ENCODE results near the gene RCE1.

The RCE1 gene

GRCh38 chr11:66885950-66886440, 42.8 kb downstream of the RCE1 start:
- no peak overlapping the region for H3K27ac ChIP-seq (ENCODE audit: low read length)
- no peak overlapping the region for H3K9ac ChIP-seq (ENCODE audit: low read length)
- no peaks in the 10 kb centered on the region for H3K36me3 ChIP-seq (ENCODE audit: control insufficient read depth, low read depth, low read length)
- no peaks in the 10 kb centered on the region for H3K9me3 ChIP-seq (ENCODE audit: control insufficient read depth, low read depth, low read length)
- H3K4me3 ChIP-seq (ENCODE audit: low read length): no peak overlapping the region
- peaks cover 8% of the 10 kb centered on the region for H3K4me1 ChIP-seq (ENCODE audit: control insufficient read depth, low read depth, low read length)
- no peaks in the 10 kb centered on the region for H3K27me3 ChIP-seq (ENCODE audit: control insufficient read depth, insufficient read depth, low read length)

GRCh38 chr11:66886671-66887221, 43.5 kb downstream of the RCE1 start:
- H3K4me1 ChIP-seq (ENCODE audit: control insufficient read depth, low read depth, low read length): peaks cover 7% of the 10 kb centered on the region
- no peaks in the 10 kb centered on the region for H3K27me3 ChIP-seq (ENCODE audit: control insufficient read depth, insufficient read depth, low read length)
- H3K36me3 ChIP-seq (ENCODE audit: control insufficient read depth, low read depth, low read length): no peaks in the 10 kb centered on the region
- H3K9ac ChIP-seq (ENCODE audit: low read length): no peak overlapping the region
- H3K9me3 ChIP-seq (ENCODE audit: control insufficient read depth, low read depth, low read length): no peaks in the 10 kb centered on the region
- no peak overlapping the region for H3K4me3 ChIP-seq (ENCODE audit: low read length)
- no peak overlapping the region for H3K27ac ChIP-seq (ENCODE audit: low read length)

- Histone ChIP-seq H3K9ac (ENCODE audit: low read length) (no peak overlapping the region), H3K4me3 (ENCODE audit: low read length) (no peak overlapping the region), H3K9me3 (ENCODE audit: control insufficient read depth, low read depth, low read length) (no peaks in the 10 kb centered on the region), H3K4me1 (ENCODE audit: control insufficient read depth, low read depth, low read length) (peaks cover 7% of the 10 kb centered on the region), H3K27ac (ENCODE audit: low read length) (no peak overlapping the region), H3K27me3 (ENCODE audit: control insufficient read depth, insufficient read depth, low read length) (no peaks in the 10 kb centered on the region), H3K36me3 (ENCODE audit: control insufficient read depth, low read depth, low read length) (no peaks in the 10 kb centered on the region)
Observed at GRCh38 chr11:66887526-66887925, 44.3 kb downstream of the RCE1 start.

GRCh38 chr11:66888282-66888681, 45.0 kb downstream of the RCE1 start:
- Histone ChIP-seq H3K27ac (ENCODE audit: low read length) (no peak overlapping the region), H3K4me3 (ENCODE audit: low read length) (no peak overlapping the region), H3K36me3 (ENCODE audit: control insufficient read depth, low read depth, low read length) (no peaks in the 10 kb centered on the region), H3K4me1 (ENCODE audit: control insufficient read depth, low read depth, low read length) (peaks cover 13% of the 10 kb centered on the region), H3K9ac (ENCODE audit: low read length) (no peak overlapping the region), H3K9me3 (ENCODE audit: control insufficient read depth, low read depth, low read length) (no peaks in the 10 kb centered on the region), H3K27me3 (ENCODE audit: control insufficient read depth, insufficient read depth, low read length) (no peaks in the 10 kb centered on the region)

- H3K4me1 ChIP-seq (ENCODE audit: control insufficient read depth, low read depth, low read length): peaks cover 14% of the 10 kb centered on the region
- no peak overlapping the region for H3K9ac ChIP-seq (ENCODE audit: low read length)
Observed at GRCh38 chr11:66889960-66890359, 46.7 kb downstream of the RCE1 start.

GRCh38 chr11:66891851-66892660, 48.8 kb downstream of the RCE1 start:
- Histone ChIP-seq H3K27ac (ENCODE audit: low read length) (no peak overlapping the region), H3K36me3 (ENCODE audit: control insufficient read depth, low read depth, low read length) (no peaks in the 10 kb centered on the region), H3K9ac (ENCODE audit: low read length) (no peak overlapping the region), H3K27me3 (ENCODE audit: control insufficient read depth, insufficient read depth, low read length) (no peaks in the 10 kb centered on the region), H3K9me3 (ENCODE audit: control insufficient read depth, low read depth, low read length) (no peaks in the 10 kb centered on the region), H3K4me3 (ENCODE audit: low read length) (no peak overlapping the region), H3K4me1 (ENCODE audit: control insufficient read depth, low read depth, low read length) (peaks cover 14% of the 10 kb centered on the region)

More at GRCh38 chr11:66889960-66890359, 46.7 kb downstream of the RCE1 start:
- Histone ChIP-seq H3K27ac (ENCODE audit: low read length) (no peak overlapping the region), H3K9me3 (ENCODE audit: control insufficient read depth, low read depth, low read length) (no peaks in the 10 kb centered on the region), H3K27me3 (ENCODE audit: control insufficient read depth, insufficient read depth, low read length) (no peaks in the 10 kb centered on the region), H3K4me3 (ENCODE audit: low read length) (no peak overlapping the region), H3K36me3 (ENCODE audit: control insufficient read depth, low read depth, low read length) (no peaks in the 10 kb centered on the region)

- H3K4me1 ChIP-seq (ENCODE audit: control insufficient read depth, low read depth, low read length): peaks cover 14% of the 10 kb centered on the region
- no peak overlapping the region for H3K9ac ChIP-seq (ENCODE audit: low read length)
- no peaks in the 10 kb centered on the region for H3K9me3 ChIP-seq (ENCODE audit: control insufficient read depth, low read depth, low read length)
- no peaks in the 10 kb centered on the region for H3K27me3 ChIP-seq (ENCODE audit: control insufficient read depth, insufficient read depth, low read length)
- H3K4me3 ChIP-seq (ENCODE audit: low read length): no peak overlapping the region
- no peaks in the 10 kb centered on the region for H3K36me3 ChIP-seq (ENCODE audit: control insufficient read depth, low read depth, low read length)
- H3K27ac ChIP-seq (ENCODE audit: low read length): no peak overlapping the region
Observed at GRCh38 chr11:66892911-66893310, 49.7 kb downstream of the RCE1 start.

- Histone ChIP-seq H3K36me3 (ENCODE audit: control insufficient read depth, low read depth, low read length) (no peaks in the 10 kb centered on the region), H3K4me1 (ENCODE audit: control insufficient read depth, low read depth, low read length) (peaks cover 14% of the 10 kb centered on the region), H3K4me3 (ENCODE audit: low read length) (no peak overlapping the region), H3K27me3 (ENCODE audit: control insufficient read depth, insufficient read depth, low read length) (no peaks in the 10 kb centered on the region), H3K9ac (ENCODE audit: low read length) (no peak overlapping the region), H3K9me3 (ENCODE audit: control insufficient read depth, low read depth, low read length) (no peaks in the 10 kb centered on the region), H3K27ac (ENCODE audit: low read length) (no peak overlapping the region)
Observed at GRCh38 chr11:66894141-66894540, 50.9 kb downstream of the RCE1 start.

Measured in iPS-18a (cell line).